LNCAP (cell line): ENCODE measurements around the gene IER5.

ENCODE experiments used
- CTCF ChIP-seq: fragments of 450-650 bp; IDR thresholded peaks from 2 replicates; pipeline ENCODE4 v1.5.1; 2017; ENCODE audit warnings: mild to moderate bottlenecking

Gene IER5

GRCh38 chr1:181080556-181080955, 7.9 kb upstream of the IER5 start:
- no peak for TF ChIP-seq CTCF

GRCh38 chr1:181081395-181081794, 7.1 kb upstream of the IER5 start:
- no peak for TF ChIP-seq CTCF

GRCh38 chr1:181083842-181084605, 4.5 kb upstream of the IER5 start:
- TF ChIP-seq CTCF, result peak; percentile 36; the same call in 1 of the 2 replicates

- no peak for TF ChIP-seq CTCF
Measured at GRCh38 chr1:181084606-181084969, 3.9 kb upstream of the IER5 start.

GRCh38 chr1:181086091-181086490, 2.4 kb upstream of the IER5 start:
- no peak for TF ChIP-seq CTCF

GRCh38 chr1:181086926-181087325, 1.6 kb upstream of the IER5 start:
- TF ChIP-seq CTCF, result no peak

- TF ChIP-seq CTCF, result no peak
Measured at GRCh38 chr1:181087400-181087901, 1.0 kb upstream of the IER5 start.
